ENCODE data around the gene RHBDD2.
"Not testable (repeated sequence)": the region's sequence is repeated elsewhere in the genome, so short reads cannot be mapped to it uniquely, and the experiment has no call there.

RHBDD2 gene

DNA sequence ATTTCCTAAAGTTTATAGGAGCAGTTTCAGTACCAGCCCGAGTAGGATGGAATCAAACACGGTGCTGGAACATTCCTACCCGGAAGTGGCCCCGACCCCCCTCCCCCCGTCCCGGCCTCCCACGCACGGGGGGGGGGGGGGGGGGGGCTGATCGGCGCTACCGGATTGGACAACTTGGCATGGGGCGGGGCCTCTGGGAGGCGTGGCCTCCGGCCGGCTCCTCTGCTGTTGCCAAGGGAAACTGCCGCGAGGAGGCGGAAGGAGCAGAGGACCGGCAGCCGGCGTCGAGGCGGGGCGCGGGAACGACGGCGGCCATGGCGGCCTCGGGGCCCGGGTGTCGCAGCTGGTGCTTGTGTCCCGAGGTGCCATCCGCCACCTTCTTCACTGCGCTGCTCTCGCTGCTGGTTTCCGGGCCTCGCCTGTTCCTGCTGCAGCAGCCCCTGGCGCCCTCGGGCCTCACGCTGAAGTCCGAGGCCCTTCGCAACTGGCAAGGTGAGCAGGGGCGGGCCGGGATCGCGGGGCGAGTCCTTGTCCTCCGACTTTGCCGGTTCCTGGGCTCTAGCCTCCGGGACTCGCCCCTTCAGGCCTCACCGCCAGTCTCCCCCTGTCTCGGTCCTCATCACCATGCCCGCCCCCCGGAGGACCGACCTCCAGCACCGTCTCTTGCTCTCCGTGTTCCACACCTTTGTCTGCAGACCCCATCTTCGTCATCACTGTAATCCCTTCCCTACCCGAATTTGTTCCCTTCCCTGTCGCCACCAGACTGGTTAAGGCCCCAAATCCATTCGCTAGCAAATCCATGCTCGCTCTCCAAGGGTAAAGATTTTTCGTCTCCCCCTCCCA lies at the start of gene RHBDD2:
Gene RHBDD2 (plus strand): TSS at position 266 of the 843 bp plus-strand sequence. CDS start 49 bp downstream, at position 315.
- peak; percentile 92 for DNase-seq (ENCODE audit: low read depth, low spot score)

DNA sequence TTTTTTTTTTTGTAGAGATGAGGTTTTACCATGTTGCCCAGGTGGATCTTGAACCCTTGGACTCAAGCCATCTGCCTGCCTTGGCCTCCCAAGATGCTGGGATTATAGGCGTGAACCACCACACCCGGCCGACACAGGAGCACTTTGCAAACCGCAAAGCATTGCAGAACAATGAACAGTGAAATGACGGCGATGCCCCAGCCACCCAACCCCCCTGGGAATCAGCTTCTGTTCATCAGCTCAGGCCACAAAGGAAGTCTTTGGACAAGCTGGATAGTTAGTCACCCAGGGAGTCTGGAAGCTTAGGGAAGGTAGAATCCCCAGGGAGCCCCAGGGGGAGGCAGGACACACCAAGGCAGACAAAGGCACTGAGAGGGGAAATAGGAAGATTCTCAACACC lies 49.2 kb upstream of the RHBDD2 start:
- peak; percentile 37 for DNase-seq (ENCODE audit: low read depth, low spot score)

- no peak for DNase-seq (ENCODE audit: low read depth, low spot score)
Measured at GRCh38 chr7:75830978-75831377, 47.9 kb upstream of the RHBDD2 start.

DNA sequence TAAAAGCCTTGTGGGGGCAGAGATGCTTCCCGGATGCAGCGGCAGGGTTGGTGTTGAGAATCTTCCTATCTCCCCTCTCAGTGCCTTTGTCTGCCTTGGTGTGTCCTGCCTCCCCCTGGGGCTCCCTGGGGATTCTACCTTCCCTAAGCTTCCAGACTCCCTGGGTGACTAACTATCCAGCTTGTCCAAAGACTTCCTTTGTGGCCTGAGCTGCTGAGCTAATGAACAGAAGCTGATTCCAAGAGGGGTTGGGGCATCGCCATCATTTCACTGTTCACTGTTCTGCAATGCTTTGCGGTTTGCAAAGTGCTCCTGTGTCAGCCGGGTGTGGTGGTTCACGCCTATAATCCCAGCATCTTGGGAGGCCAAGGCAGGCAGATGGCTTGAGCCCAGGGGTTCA lies 45.2 kb upstream of the RHBDD2 start:
- not testable (repeated sequence) for DNase-seq (ENCODE audit: low read depth, low spot score)

GRCh38 chr7:75835688-75836285 lies 43.0 kb upstream of the RHBDD2 start:
- DNase-seq (ENCODE audit: low read depth, low spot score), result peak; percentile 75

DNA sequence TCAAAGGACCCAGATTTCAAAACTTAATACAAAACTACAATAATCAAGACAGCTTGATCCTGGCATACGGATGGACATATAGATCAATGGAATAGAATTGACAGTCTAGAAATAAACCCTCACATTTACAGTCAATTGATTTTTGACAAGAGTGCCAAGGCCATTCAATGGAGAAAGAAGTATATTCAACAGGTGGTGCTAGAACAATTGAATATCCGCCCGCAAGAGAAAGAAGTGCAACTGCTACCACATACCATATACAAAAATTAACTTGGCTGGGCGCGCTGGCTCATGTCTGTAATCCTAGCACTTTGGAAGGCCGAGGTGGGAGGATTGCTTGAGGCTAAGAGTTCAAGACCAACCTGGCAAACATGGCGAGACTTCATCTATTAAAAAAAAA lies 42.0 kb upstream of the RHBDD2 start:
- no peak for DNase-seq (ENCODE audit: low read depth, low spot score)

- not testable (repeated sequence) for DNase-seq (ENCODE audit: low read depth, low spot score)
Measured at GRCh38 chr7:75838281-75838930, 40.4 kb upstream of the RHBDD2 start.

GRCh38 chr7:75840029-75840428 lies 38.8 kb upstream of the RHBDD2 start:
- DNase-seq (ENCODE audit: low read depth, low spot score), result no peak

DNA sequence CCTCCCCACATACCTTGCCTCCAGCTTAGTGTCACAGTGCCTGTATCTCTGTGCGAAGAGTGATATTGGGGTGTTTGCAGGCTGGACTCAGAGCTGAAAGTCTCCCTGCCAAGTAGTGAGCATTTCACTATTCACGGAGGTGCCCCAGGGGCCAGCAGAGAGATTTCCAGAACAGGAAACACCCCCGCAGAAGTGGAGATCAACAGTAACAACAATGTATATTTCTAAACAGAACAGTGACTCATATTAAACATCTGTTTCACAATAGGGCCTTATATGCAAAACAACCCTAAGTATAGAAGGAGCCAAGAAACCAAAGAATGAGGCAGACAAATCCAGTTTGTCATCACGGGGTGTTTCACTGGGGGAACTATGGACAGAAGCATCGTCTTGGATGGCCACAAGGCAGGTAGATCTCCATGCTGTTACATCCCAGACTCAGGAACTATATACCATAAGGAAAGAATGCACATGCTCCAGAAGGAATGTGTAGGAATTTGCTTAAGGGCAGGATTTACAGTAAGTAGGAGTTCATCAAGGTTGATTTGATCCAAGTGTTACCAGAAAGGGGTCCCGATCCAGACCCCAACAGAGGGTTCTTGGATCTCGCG lies 35.9 kb upstream of the RHBDD2 start:
- DNase-seq (ENCODE audit: low read depth, low spot score), result peak; percentile 52

DNA sequence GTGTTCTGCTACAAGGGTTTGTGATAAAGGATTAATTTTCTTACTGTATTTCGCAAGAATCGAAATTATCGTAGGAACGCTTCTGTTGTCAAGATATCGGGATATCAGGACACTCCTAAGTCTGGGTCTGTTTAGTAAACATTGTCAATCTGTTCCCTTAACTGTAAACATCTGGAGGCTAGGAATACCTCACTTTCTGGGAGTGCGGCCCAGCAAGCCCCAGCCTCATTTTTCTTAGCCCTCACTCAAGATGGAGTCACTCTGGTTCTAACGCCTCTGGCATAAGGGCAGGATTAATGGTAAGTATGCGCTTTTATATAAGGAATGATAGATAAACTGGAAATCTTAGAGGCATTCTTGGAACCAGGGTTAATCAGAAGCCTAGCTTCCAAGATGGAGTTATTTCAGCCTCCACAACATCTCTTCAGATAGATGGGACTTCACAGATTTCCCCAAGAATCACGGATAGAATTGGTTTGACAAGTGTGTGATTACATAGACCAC lies 35.2 kb upstream of the RHBDD2 start:
- DNase-seq (ENCODE audit: low read depth, low spot score), result peak; percentile 63

DNA sequence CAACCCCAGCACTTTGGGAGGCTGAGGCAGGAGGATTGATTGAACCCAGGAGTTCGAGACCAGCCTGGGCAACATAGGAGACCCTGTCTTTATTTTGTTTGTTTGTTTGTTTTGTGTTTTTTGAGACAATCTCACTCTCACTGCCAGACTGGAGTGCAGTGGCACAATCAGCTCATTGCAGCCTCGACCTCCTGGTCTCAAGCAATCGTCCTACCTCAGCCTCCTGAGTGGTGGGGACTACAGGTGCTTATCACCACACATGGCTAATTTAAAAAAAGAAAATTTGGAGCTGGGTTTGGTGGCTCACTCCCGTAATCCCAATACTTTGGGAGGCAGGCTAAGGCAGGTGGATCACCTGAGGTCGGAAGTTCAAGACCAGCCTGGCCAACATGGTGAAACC lies 34.7 kb upstream of the RHBDD2 start:
- DNase-seq (ENCODE audit: low read depth, low spot score), result no peak

DNA sequence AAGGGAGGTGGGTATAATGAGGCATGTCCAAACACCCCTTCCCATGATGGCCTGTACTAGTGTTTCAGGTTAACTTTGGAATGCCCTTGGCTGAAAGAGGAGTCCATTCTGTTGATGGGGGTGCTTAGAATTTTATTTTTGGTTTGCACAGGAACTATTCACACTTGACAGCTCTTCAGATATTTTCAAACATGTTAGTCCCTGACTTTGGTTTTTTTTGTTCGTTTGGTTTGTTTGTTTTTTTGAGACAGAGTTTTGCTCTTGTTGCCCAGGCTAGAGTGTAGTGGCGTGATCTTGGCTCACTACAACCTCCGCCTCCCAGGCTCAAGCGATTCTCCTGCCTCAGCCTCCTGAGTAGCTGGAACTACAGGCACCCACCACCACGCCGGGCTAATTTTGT lies 33.7 kb upstream of the RHBDD2 start:
- DNase-seq (ENCODE audit: low read depth, low spot score), result not testable (repeated sequence)

- no peak for DNase-seq (ENCODE audit: low read depth, low spot score)
Measured at GRCh38 chr7:75847707-75848106, 31.1 kb upstream of the RHBDD2 start.

- DNase-seq (ENCODE audit: low read depth, low spot score), result no peak
Measured at GRCh38 chr7:75849573-75849972, 29.3 kb upstream of the RHBDD2 start.

GRCh38 chr7:75850235-75850634 lies 28.6 kb upstream of the RHBDD2 start:
- no peak for DNase-seq (ENCODE audit: low read depth, low spot score)

DNA sequence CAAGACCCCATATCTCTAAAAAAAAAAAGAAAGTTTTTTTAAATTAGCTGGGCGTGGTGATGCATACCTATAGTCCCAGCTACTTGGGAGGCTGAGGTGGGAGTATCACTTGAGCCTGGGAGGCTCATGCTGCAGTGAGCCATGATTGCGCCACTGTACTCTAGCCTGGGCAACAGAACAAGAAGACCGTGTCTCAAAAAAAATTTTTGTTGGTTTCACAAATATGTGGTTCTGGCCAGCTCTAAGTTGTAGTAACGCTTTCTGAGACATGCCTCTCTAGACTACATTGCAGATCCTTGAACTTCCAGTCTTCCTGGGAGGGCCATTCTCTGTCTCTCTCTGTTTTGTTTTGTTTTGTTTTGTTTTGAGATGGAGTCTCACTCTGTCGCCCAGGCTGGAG lies 24.6 kb upstream of the RHBDD2 start:
- DNase-seq (ENCODE audit: low read depth, low spot score), result no peak

DNA sequence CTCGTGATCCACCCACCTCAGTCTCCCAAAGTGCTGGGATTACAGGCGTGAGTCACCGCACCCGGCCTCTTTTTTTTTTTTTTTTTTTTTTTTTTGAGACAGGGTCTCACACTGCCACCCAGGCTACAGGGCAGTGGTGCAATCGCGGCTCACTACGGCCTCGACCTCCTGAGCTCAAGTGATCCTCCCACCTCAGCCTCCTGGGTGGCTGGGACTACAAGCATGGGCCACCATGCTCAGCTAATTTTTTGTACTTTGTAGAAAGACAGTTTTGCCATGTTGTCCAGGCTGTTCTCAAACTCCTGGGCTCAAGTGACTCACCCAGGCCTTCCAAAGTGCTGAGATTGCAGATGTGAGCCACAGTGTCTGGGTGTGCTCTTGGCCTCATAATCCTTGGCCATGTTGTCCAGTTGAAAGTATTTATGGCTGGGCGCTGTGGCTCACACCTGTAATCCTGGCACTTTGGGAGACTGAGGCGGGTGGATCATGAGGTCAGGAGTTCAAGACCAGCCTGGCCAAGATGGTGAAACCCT lies 24.0 kb upstream of the RHBDD2 start:
- not testable (repeated sequence) for DNase-seq (ENCODE audit: low read depth, low spot score)

DNA sequence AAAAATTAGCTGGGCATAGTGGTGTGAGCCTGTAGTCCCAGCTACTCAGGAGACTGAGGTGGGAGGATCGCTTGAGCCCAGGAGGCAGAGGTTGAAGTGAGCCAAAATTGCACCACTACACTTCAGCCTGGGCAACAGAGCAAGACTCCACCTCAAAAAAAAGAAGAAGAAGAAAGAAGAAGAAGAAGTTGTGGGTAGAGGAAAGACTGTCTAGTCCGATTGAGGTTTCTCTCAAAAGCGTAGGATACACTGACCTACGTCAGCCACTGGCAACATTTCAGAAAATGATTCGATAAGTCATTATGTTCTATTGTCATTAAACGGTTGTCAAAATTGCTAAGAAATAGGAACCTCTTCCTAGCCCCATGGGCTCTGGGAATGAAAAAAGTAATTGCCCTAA lies 22.3 kb upstream of the RHBDD2 start:
- no peak for DNase-seq (ENCODE audit: low read depth, low spot score)

GRCh38 chr7:75858410-75858809 lies 20.4 kb upstream of the RHBDD2 start:
- DNase-seq (ENCODE audit: low read depth, low spot score), result no peak

DNA sequence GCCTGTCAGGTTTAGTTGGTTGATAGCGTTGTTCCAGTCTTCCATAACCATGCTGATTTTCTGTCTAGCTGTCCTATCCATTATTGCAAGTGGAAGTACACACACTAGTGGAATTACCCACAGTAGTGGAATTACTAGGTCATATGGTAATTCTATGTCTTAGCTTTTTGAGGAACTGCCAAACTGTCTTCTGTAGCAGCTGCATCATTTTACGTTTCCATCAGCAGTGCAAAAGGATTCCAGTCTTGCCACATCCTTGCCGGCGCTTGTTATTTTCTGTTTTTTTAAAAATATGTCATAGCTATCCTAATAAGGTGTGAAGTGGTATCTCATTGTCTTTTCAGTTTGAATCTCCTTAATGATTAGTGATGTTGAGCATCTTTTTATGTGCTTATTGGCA lies 17.2 kb upstream of the RHBDD2 start:
- no peak for DNase-seq (ENCODE audit: low read depth, low spot score)

- not testable (repeated sequence) for DNase-seq (ENCODE audit: low read depth, low spot score)
Measured at GRCh38 chr7:75864251-75864650, 14.6 kb upstream of the RHBDD2 start.

DNA sequence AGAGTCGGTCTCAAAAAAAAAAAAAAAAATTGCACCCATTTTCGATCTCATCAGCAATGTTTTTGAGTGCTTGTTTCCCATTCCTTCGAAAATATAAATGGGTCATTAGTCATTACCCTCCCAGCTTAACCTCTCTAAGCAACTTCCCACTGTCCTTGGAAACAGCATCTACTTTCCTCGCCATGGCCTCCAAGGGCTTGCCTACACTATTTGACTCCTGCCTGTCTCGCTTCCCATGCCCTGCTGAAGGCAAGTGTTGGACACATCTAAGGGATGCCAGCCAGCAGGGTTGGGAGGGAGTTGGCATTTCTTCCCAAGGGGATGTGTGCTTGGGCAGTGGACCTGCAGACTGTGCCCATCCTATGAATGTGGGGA lies 12.7 kb upstream of the RHBDD2 start:
- no peak for DNase-seq (ENCODE audit: low read depth, low spot score)
